SK-N-SH (cell line): ENCODE measurements around the gene POLR3G. TPM values are rescaled to one million over a fixed set of nuclear protein-coding genes. Genes with fewer than 3 reads are reported as not detected.

Source experiments
- CTCF ChIA-PET: fragments of 300-600, 350-600 bp; formaldehyde crosslinking; extraction: SDS; loops from one replicate; lab custom pipeline; 2021; lab: Yijun Ruan, JAX
- POLR2A ChIA-PET: fragments of 350-600 bp; sonication (Branson Sonifier 250); formaldehyde crosslinking; extraction: SDS; loops from one replicate; lab custom pipeline; 2020; ENCODE audit warnings: antibody characterized with exemption, inconsistent platforms; lab: Yijun Ruan, JAX
- DNase-seq: peaks from one replicate; pipeline ENCODE4 v3.0.0; 2012
- H2AFZ ChIP-seq: fragments of 200-600 bp; sonication (generic); 2 replicates; pipeline ENCODE4 v1.8.1; 2016; ENCODE audit warnings: antibody characterized with exemption, mild to moderate bottlenecking, low read depth
- H3F3A ChIP-seq: fragments of 200-600 bp; sonication (generic); replicated peaks from 2 replicates; pipeline ENCODE3; 2016; ENCODE audit warnings: antibody characterized with exemption, mild to moderate bottlenecking; ENCODE audit not compliant: insufficient read depth
- H3K27ac ChIP-seq, 2 experiments: fragments of 200-500 bp in 1 of 2; fragments of 200-600 bp in 1 of 2; sonication (Bioruptor generic) in 1 of 2; sonication (generic), shearing (Covaris generic) in 1 of 2; 2 replicates each; pipeline versions ENCODE4 v1.5.1 to v1.6.1; 2014 to 2016; ENCODE audit warnings: low read depth in 2 of 2, inconsistent platforms in 1 of 2, low read length in 1 of 2, mild to moderate bottlenecking in 1 of 2, mixed read lengths in 1 of 2
- H3K27me3 ChIP-seq: fragments of 200-600 bp; sonication (generic), shearing (Covaris generic); 2 replicates; pipeline ENCODE4 v1.6.1; 2016; ENCODE audit warnings: mixed run types; ENCODE audit not compliant: insufficient read depth
- H3K36me3 ChIP-seq, 2 experiments: fragments of 200-500 bp in 1 of 2; fragments of 200-600 bp in 1 of 2; sonication (Bioruptor generic) in 1 of 2; sonication (generic) in 1 of 2; replicated peaks in 1 of 2; 2 replicates each; pipeline versions ENCODE3 to v1.5.1; 2014 to 2016; ENCODE audit warnings: low read length in 1 of 2, mild to moderate bottlenecking in 1 of 2; ENCODE audit not compliant: insufficient read depth in 2 of 2, control insufficient read depth in 1 of 2
- H3K4me1 ChIP-seq, 2 experiments: fragments of 200-500 bp in 1 of 2; fragments of 200-600 bp in 1 of 2; sonication (Bioruptor generic) in 1 of 2; sonication (generic), shearing (Covaris generic) in 1 of 2; 2 replicates each; pipeline versions ENCODE4 v1.5.1 to v1.6.1; 2014 to 2016; ENCODE audit warnings: low read depth in 1 of 2, low read length in 1 of 2, mixed run types in 1 of 2; ENCODE audit not compliant: insufficient read depth in 2 of 2, control insufficient read depth in 1 of 2
- H3K4me2 ChIP-seq: fragments of 200-600 bp; sonication (generic), shearing (Covaris generic); 2 replicates; pipeline ENCODE4 v1.6.1; 2017; ENCODE audit warnings: mixed run types
- H3K4me3 ChIP-seq, 2 experiments: fragments of 200-500 bp in 1 of 2; fragments of 200-600 bp in 1 of 2; sonication (Bioruptor generic) in 1 of 2; sonication (generic), shearing (Covaris generic) in 1 of 2; 2 replicates each; pipeline versions ENCODE4 v1.5.1 to v1.8.1; 2014 to 2016; ENCODE audit warnings: low read depth in 2 of 2, inconsistent platforms in 1 of 2, low read length in 1 of 2, mild to moderate bottlenecking in 1 of 2, mixed read lengths in 1 of 2, moderate library complexity in 1 of 2
- H3K79me2 ChIP-seq: fragments of 200-600 bp; sonication (generic); 2 replicates; pipeline ENCODE4 v1.8.1; 2017; ENCODE audit warnings: mild to moderate bottlenecking; ENCODE audit not compliant: insufficient read depth
- H3K9ac ChIP-seq: fragments of 200-600 bp; sonication (generic); 2 replicates; pipeline ENCODE4 v1.6.1; 2017; ENCODE audit warnings: mixed run types
- H3K9me2 ChIP-seq: fragments of 200-600 bp; sonication (generic); 2 replicates; pipeline ENCODE4 v1.6.1; 2017; ENCODE audit warnings: mixed run types
- H3K9me3 ChIP-seq: fragments of 200-600 bp; sonication (generic); 2 replicates; pipeline ENCODE4 v1.6.1; 2017; ENCODE audit warnings: mixed run types, mild to moderate bottlenecking, moderate library complexity
- H4K20me1 ChIP-seq: fragments of 200-600 bp; sonication (generic); 2 replicates; pipeline ENCODE4 v1.6.1; 2017; ENCODE audit warnings: mild to moderate bottlenecking, mixed run types; ENCODE audit not compliant: insufficient read depth
- EP300 ChIP-seq, 2 experiments: IDR thresholded peaks; 2 replicates each; pipeline versions ENCODE4 v1.4.0 to v1.6.1; 2012; ENCODE audit warnings: borderline replicate concordance in 1 of 2, low read depth in 1 of 2, low read length in 1 of 2
- RCOR1 ChIP-seq: fragments of 150-350 bp; IDR thresholded peaks from 2 replicates; pipeline ENCODE4 v1.6.1; 2017; ENCODE audit warnings: antibody characterized with exemption, low read length
- WGBS: methylation state at CpG from one replicate; pipeline ENCODE4 v1.1.6; 2017; ENCODE audit warnings: low lambda C conversion rate; 5-methylcytosine and 5-hydroxymethylcytosine counted together
- polyA plus RNA-seq, 3 experiments: library from polyadenylated mRNA; depleted of rRNA; stranded (reverse); fragments of >200 nt; gene quantifications; 2 replicates each; pipeline ENCODE4 v1.2.3, GENCODE V29; 2012
- TF ChIP-seq, protein P1 (sequence below): IDR thresholded peaks from 2 replicates; pipeline ENCODE4 v1.4.0; 2012; ENCODE audit warnings: low read depth, borderline replicate concordance
- TF ChIP-seq, protein P2 (sequence below): IDR thresholded peaks from 2 replicates; pipeline ENCODE4; 2012

Gene POLR3G
- polyA plus RNA-seq, 1 of the 3 experiments (the other 2 are of a cell fraction): 17.1 TPM

DNA sequence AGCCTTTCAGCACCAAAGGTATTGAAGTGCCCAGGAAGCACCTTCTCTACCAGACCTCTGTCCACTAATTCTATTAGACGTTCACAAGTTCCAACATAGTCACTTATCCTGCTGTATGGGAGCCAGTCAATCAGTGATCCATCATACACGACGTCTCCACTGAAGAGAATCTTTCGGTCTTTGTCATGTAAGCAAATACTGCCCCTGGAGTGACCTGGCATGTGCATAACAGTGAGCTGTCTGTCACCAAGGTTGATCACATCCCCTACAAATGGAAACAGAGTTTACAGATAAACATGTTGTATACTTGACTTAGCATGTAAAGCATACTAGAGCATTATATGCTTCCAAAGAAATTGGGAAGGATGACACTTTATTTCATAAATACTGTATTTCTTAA lies 13.4 kb upstream of the POLR3G start:
- Histone ChIP-seq H3K27me3 (no peaks in the 10 kb centered on the region), H3K9ac (no peak overlapping the region), H3K79me2 (peaks cover 11% of the 10 kb centered on the region; the same call in 1 of the 2 replicates), H3K36me3 (peaks cover 19 to 24% of the 10 kb centered on the region in 2 experiments), H3K9me2 (no peaks in the 10 kb centered on the region), H3K27ac (no peak overlapping the region), H3K9me3 (no peaks in the 10 kb centered on the region), H3F3A (no peaks in the 10 kb centered on the region), H3K4me2 (no peak overlapping the region), H3K4me1 (peaks cover 0 to 2% of the 10 kb centered on the region in 2 experiments; a peak in 2 of 4 replicates), H3K4me3 (no peak overlapping the region), H4K20me1 (no peaks in the 10 kb centered on the region), H2AFZ (no peak overlapping the region)
- TF ChIP-seq EP300 (IDR thresholded peaks at IDR 0.05; ENCODE audit: borderline replicate concordance in 1 of 2, low read depth in 1 of 2, low read length in 1 of 2): no peak
- no peak for TF ChIP-seq RCOR1
- TF ChIP-seq, protein P1, sequence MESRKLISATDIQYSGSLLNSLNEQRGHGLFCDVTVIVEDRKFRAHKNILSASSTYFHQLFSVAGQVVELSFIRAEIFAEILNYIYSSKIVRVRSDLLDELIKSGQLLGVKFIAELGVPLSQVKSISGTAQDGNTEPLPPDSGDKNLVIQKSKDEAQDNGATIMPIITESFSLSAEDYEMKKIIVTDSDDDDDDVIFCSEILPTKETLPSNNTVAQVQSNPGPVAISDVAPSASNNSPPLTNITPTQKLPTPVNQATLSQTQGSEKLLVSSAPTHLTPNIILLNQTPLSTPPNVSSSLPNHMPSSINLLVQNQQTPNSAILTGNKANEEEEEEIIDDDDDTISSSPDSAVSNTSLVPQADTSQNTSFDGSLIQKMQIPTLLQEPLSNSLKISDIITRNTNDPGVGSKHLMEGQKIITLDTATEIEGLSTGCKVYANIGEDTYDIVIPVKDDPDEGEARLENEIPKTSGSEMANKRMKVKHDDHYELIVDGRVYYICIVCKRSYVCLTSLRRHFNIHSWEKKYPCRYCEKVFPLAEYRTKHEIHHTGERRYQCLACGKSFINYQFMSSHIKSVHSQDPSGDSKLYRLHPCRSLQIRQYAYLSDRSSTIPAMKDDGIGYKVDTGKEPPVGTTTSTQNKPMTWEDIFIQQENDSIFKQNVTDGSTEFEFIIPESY: no peak
- 89% methylated on average over 4 of the region's 4 CpGs for WGBS
- CTCF ChIA-PET: interaction anchor here (0.9 to 3.8 kb wide), 5 partner anchors 10 to 341 kb away, joined by 3 to 19 read pairs (median 4); partner anchors contain the start of gene LYSMD3
- no peak for DNase-seq
- POLR2A ChIA-PET: no interaction called here

DNA sequence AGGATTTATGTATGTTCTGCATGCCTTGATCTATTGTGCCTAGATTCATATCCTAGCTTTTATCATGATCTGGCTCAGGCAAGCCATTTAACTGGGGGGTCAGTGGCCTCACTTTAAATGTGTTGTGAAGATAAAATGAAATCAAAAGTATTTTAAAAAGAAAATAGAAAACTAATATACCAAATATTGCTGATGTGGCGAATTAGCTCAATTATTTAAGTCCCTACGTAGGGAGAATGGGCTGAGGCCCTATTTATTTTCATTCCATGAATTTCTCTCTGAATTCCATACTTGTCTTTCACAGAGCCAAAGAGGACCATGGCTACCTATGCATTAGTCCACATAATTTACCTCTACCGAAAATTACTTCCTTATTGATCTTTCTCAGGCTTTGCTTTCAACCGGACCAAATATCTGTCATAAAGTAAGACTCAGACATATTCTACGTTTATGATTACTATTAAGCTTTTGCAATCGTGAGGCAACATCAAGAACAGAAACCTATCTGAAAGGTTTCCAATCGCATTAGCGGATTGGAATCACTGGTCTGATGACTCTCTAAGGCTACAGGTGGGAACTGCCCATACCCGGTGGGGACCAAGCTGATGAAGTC lies 1.8 kb upstream of the POLR3G start:
- H3K4me2 ChIP-seq: peak overlapping the region; percentile 98
- H4K20me1 ChIP-seq: no peaks in the 10 kb centered on the region
- ChIA-PET POLR2A (interaction anchor here (1.0 kb wide), 1 partner anchor 62 kb away, joined by 3 read pairs; no protein-coding TSS in a partner anchor), CTCF (interaction anchor here (0.7 to 2.7 kb wide), 4 partner anchors 11 to 131 kb away, joined by 3 to 12 read pairs (median 6); no protein-coding TSS in a partner anchor)
- H3F3A ChIP-seq: no peaks in the 10 kb centered on the region
- TF ChIP-seq, protein P2, sequence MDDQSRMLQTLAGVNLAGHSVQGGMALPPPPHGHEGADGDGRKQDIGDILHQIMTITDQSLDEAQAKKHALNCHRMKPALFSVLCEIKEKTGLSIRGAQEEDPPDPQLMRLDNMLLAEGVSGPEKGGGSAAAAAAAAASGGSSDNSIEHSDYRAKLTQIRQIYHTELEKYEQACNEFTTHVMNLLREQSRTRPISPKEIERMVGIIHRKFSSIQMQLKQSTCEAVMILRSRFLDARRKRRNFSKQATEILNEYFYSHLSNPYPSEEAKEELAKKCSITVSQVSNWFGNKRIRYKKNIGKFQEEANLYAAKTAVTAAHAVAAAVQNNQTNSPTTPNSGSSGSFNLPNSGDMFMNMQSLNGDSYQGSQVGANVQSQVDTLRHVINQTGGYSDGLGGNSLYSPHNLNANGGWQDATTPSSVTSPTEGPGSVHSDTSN: no peak
- H3K27me3 ChIP-seq: no peaks in the 10 kb centered on the region
- DNase-seq: no peak
- H3K9me3 ChIP-seq: no peaks in the 10 kb centered on the region
- H3K27ac ChIP-seq: peak overlapping the region in 1 of 2 experiments; percentile 94; a peak in 3 of 4 replicates
- WGBS: 37% methylated on average over 9 of the region's 9 CpGs
- peak overlapping the region; percentile 76 for H3K9ac ChIP-seq
- H2AFZ ChIP-seq: peak overlapping the region; percentile 92
- H3K4me1 ChIP-seq: peaks cover 10 to 16% of the 10 kb centered on the region in 2 experiments; a peak in 3 of 4 replicates
- peaks cover 28% of the 10 kb centered on the region for H3K79me2 ChIP-seq
- peak overlapping the region; percentile 89 to 93 for H3K4me3 ChIP-seq
- no peaks in the 10 kb centered on the region for H3K9me2 ChIP-seq
- peaks cover 0 to 5% of the 10 kb centered on the region in 2 experiments for H3K36me3 ChIP-seq
